ENCODE results near the gene CD19. TPM values are rescaled to one million over a fixed set of nuclear protein-coding genes. Genes with fewer than 3 reads are reported as not detected.
"Not testable (repeated sequence)": the region's sequence is repeated elsewhere in the genome, so short reads cannot be mapped to it uniquely, and the experiment has no call there.

Gene CD19
- polyA plus RNA-seq, 1 donor from 2014 or later, result not detected

DNA sequence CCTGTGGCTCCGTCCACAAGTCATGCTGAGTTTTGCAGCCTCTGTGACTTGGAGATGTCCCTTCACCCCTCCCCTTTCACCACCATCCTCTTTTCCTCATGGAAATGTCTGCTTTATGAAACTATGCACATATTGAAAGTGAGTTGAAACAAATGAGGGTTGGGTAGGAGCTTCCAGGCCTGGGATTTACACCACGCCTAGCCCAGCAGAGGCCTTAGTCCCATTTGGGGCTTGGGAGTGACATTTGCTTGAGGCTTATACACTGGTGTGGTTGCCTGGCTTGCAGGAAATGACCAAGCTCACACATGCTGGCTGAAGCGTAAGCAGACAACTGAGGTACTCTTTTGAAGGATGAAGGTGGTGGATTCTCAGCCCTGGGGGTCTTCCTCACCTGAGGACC is 32.3 kb downstream of the CD19 start:
- no peak overlapping the region for H2AFZ ChIP-seq (ENCODE audit: low read depth, low read length)
- no peak overlapping the region for H3K4me3 ChIP-seq (ENCODE audit: low read length)
- H3K4me2 ChIP-seq (ENCODE audit: low read length), result no peak overlapping the region
- H3K9me2 ChIP-seq (ENCODE audit: insufficient read depth, low read length), result no peaks in the 10 kb centered on the region
- no peaks in the 10 kb centered on the region for H3K9me3 ChIP-seq (ENCODE audit: low read length)
- H3F3A ChIP-seq (ENCODE audit: insufficient read depth, low read length, poor library complexity, severe bottlenecking), result no peaks in the 10 kb centered on the region
- no peak overlapping the region for H3K27ac ChIP-seq (ENCODE audit: low read length)
- TF ChIP-seq MXI1 (conservative IDR thresholded peaks at IDR 0.05; ENCODE audit: poor library complexity, severe bottlenecking) (no peak), EP300 (conservative IDR thresholded peaks at IDR 0.05; ENCODE audit: poor library complexity, severe bottlenecking) (no peak), POLR2AphosphoS5 (IDR thresholded peaks at IDR 0.05) (no peak), CTCF (IDR thresholded peaks at IDR 0.05; ENCODE audit: poor library complexity, severe bottlenecking) (no peak), REST (IDR thresholded peaks at IDR 0.05; ENCODE audit: borderline replicate concordance) (no peak), EZH2 (IDR thresholded peaks at IDR 0.05; ENCODE audit: borderline replicate concordance, insufficient read depth, low read length, poor library complexity, severe bottlenecking) (no peak), SMC3 (conservative IDR thresholded peaks at IDR 0.05; ENCODE audit: poor library complexity) (no peak), RAD21 (conservative IDR thresholded peaks at IDR 0.05) (no peak), TAF1 (IDR thresholded peaks at IDR 0.05; ENCODE audit: low read depth) (no peak)
- no peaks in the 10 kb centered on the region for H4K20me1 ChIP-seq (ENCODE audit: insufficient read depth)
- H3K9ac ChIP-seq (ENCODE audit: low read length), result no peak overlapping the region
- H3K79me2 ChIP-seq (replicated peaks; ENCODE audit: insufficient read depth, low read length), result no peaks in the 10 kb centered on the region
- no peaks in the 10 kb centered on the region for H3K27me3 ChIP-seq (ENCODE audit: insufficient read depth, low read depth, low read length)
- H3K36me3 ChIP-seq (ENCODE audit: insufficient read depth, low read length), result no peaks in the 10 kb centered on the region

GRCh38 chr16:28964496-28964895 is 32.7 kb downstream of the CD19 start:
- Histone ChIP-seq H3K4me2 (ENCODE audit: low read length) (no peak overlapping the region), H3K27me3 (ENCODE audit: insufficient read depth, low read depth, low read length) (no peaks in the 10 kb centered on the region), H3K27ac (ENCODE audit: low read length) (no peak overlapping the region), H3K9ac (ENCODE audit: low read length) (no peak overlapping the region), H3K4me3 (ENCODE audit: low read length) (no peak overlapping the region), H3K36me3 (ENCODE audit: insufficient read depth, low read length) (no peaks in the 10 kb centered on the region), H3F3A (ENCODE audit: insufficient read depth, low read length, poor library complexity, severe bottlenecking) (no peaks in the 10 kb centered on the region), H3K9me3 (ENCODE audit: low read length) (no peaks in the 10 kb centered on the region), H2AFZ (ENCODE audit: low read depth, low read length) (no peak overlapping the region), H4K20me1 (ENCODE audit: insufficient read depth) (no peaks in the 10 kb centered on the region), H3K9me2 (ENCODE audit: insufficient read depth, low read length) (no peaks in the 10 kb centered on the region), H3K79me2 (replicated peaks; ENCODE audit: insufficient read depth, low read length) (no peaks in the 10 kb centered on the region)
- TF ChIP-seq RAD21 (conservative IDR thresholded peaks at IDR 0.05), result no peak

DNA sequence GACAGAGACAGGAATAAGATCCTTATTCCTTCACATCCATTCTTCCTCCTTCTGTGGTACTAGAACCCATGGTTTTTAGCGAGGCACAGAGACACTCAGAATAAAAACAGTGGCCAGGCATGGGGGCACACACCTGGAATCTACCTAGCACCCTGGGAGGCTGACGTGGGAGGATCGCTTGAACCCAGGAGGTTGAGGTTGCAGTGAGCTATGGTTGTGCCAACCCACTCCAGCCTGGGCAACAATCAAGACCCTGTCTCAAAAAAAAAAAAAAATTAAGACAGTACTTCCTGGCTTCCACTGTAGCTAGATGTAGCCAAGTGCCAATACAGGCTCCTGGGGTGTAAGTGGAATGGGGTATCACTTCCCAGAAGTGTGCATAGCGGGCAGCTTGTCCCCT is 35.4 kb downstream of the CD19 start:
- Histone ChIP-seq H3K9ac (ENCODE audit: low read length) (no peak overlapping the region), H3K4me2 (ENCODE audit: low read length) (no peak overlapping the region), H3K4me3 (ENCODE audit: low read length) (no peak overlapping the region), H3K36me3 (ENCODE audit: insufficient read depth, low read length) (no peaks in the 10 kb centered on the region), H4K20me1 (ENCODE audit: insufficient read depth) (no peaks in the 10 kb centered on the region), H2AFZ (ENCODE audit: low read depth, low read length) (no peak overlapping the region), H3K9me2 (ENCODE audit: insufficient read depth, low read length) (no peaks in the 10 kb centered on the region), H3K27ac (ENCODE audit: low read length) (no peak overlapping the region), H3K27me3 (ENCODE audit: insufficient read depth, low read depth, low read length) (no peaks in the 10 kb centered on the region), H3F3A (ENCODE audit: insufficient read depth, low read length, poor library complexity, severe bottlenecking) (no peaks in the 10 kb centered on the region), H3K9me3 (ENCODE audit: low read length) (no peaks in the 10 kb centered on the region), H3K79me2 (replicated peaks; ENCODE audit: insufficient read depth, low read length) (no peaks in the 10 kb centered on the region)
- TF ChIP-seq TAF1 (IDR thresholded peaks at IDR 0.05; ENCODE audit: low read depth), result no peak

- not testable (repeated sequence) for H2AFZ ChIP-seq (ENCODE audit: low read depth, low read length); H3K79me2 ChIP-seq (replicated peaks; ENCODE audit: insufficient read depth, low read length); H3K9me2 ChIP-seq (ENCODE audit: insufficient read depth, low read length)
Observed at GRCh38 chr16:28969696-28970095, 37.9 kb downstream of the CD19 start.

More at GRCh38 chr16:28969696-28970095, 37.9 kb downstream of the CD19 start:
- H3K27me3 ChIP-seq (ENCODE audit: insufficient read depth, low read depth, low read length); H3F3A ChIP-seq (ENCODE audit: insufficient read depth, low read length, poor library complexity, severe bottlenecking); H3K9me3 ChIP-seq (ENCODE audit: low read length); H3K4me2 ChIP-seq (ENCODE audit: low read length); H3K36me3 ChIP-seq (ENCODE audit: insufficient read depth, low read length); H4K20me1 ChIP-seq (ENCODE audit: insufficient read depth); H3K9ac ChIP-seq (ENCODE audit: low read length); H3K4me3 ChIP-seq (ENCODE audit: low read length); H3K27ac ChIP-seq (ENCODE audit: low read length): not testable (repeated sequence)

All from neural cell (in vitro differentiated cells).